GOT3 (cell line): ENCODE measurements around the gene PRH1.

Experiments
- DNase-seq: peaks from one replicate; lab custom pipeline; 2025; ENCODE audit warnings: mixed read lengths; lab: John Stamatoyannopoulos, UW

Gene PRH1

GRCh38 chr12:10884086-10884725 lies at the start of gene PRH1:
PRH1 (minus strand) TSS chr12:10884255; CDS start chr12:10884217, 38 bp downstream.
- DNase-seq, result no peak

- no peak for DNase-seq
These were observed 44.8 kb upstream of the PRH1 start, which contains the start of gene PRH2 for GRCh38 chr12:10928746-10929286. PRH2 (plus strand) TSS chr12:10929236; CDS start chr12:10929274, 38 bp downstream.

- DNase-seq, result no peak
These were observed 42.2 kb upstream of the PRH1 start for GRCh38 chr12:10926269-10926668.

- DNase-seq, result no peak
These were observed 35.8 kb upstream of the PRH1 start for GRCh38 chr12:10919809-10920208.

- no peak for DNase-seq
These were observed 26.3 kb upstream of the PRH1 start for GRCh38 chr12:10910380-10910779.

GRCh38 chr12:10909462-10909861 lies 25.4 kb upstream of the PRH1 start, which contains the start of gene TAS2R13:
TAS2R13 (minus strand) TSS chr12:10909562; CDS start chr12:10909298, 264 bp downstream.
- DNase-seq, result no peak

- no peak for DNase-seq
These were observed 20.6 kb upstream of the PRH1 start for GRCh38 chr12:10904686-10905085.

GRCh38 chr12:10901427-10901826 lies 17.4 kb upstream of the PRH1 start:
- DNase-seq, result no peak

- no peak for DNase-seq
These were observed 16.9 kb upstream of the PRH1 start for GRCh38 chr12:10900972-10901371.

- no peak for DNase-seq
These were observed 16.5 kb upstream of the PRH1 start for GRCh38 chr12:10900530-10900929.

- no peak for DNase-seq
These were observed 12.8 kb upstream of the PRH1 start for GRCh38 chr12:10896854-10897253.

- DNase-seq, result no peak
These were observed 7.9 kb upstream of the PRH1 start for GRCh38 chr12:10891937-10892336.

GRCh38 chr12:10889226-10889625 lies 5.2 kb upstream of the PRH1 start:
- DNase-seq, result no peak

- no peak for DNase-seq
These were observed 10.7 kb downstream of the PRH1 start for GRCh38 chr12:10873378-10873777.

GRCh38 chr12:10867381-10867780 lies 16.7 kb downstream of the PRH1 start:
- DNase-seq, result no peak

GRCh38 chr12:10863512-10864218 lies 20.4 kb downstream of the PRH1 start:
- DNase-seq, result no peak

- DNase-seq, result no peak
These were observed 22.7 kb downstream of the PRH1 start for GRCh38 chr12:10861366-10861765.

- DNase-seq, result no peak
These were observed 28.2 kb downstream of the PRH1 start for GRCh38 chr12:10855807-10856206.

- DNase-seq, result no peak
These were observed 30.3 kb downstream of the PRH1 start for GRCh38 chr12:10853776-10854175.

- no peak for DNase-seq
These were observed 32.7 kb downstream of the PRH1 start for GRCh38 chr12:10851243-10851858.

GRCh38 chr12:10849425-10849878 lies 34.6 kb downstream of the PRH1 start, which contains the start of gene PRR4:
PRR4 (minus strand) TSS chr12:10849475; CDS start chr12:10849437, 38 bp downstream.
- DNase-seq, result no peak

- no peak for DNase-seq
These were observed 36.3 kb downstream of the PRH1 start for GRCh38 chr12:10847744-10848143.

- DNase-seq, result no peak
These were observed 41.2 kb downstream of the PRH1 start for GRCh38 chr12:10842862-10843261.
